Endometrial microvascular endothelial cells (primary cell): ENCODE data around the gene LST1. TPM values are rescaled to one million over a fixed set of nuclear protein-coding genes. Genes with fewer than 3 reads are reported as not detected.

Experiments used
- in situ Hi-C: cut with HindIII; loops from 2 replicates; pipeline ENCODE4 v1.10.0; 2017; ENCODE audit warnings: low sequenced_read_pairs, low pct_unique_long_range_greater_than_20kb; ENCODE audit errors: inconsistent ontology term
- total RNA-seq: library from RNA; depleted of rRNA; stranded (reverse); fragments of >200 nt; gene quantifications from one replicate; pipeline ENCODE4 v1.2.3, GENCODE V29; 2015; ENCODE audit errors: inconsistent ontology term

The LST1 gene
- total RNA-seq, 1 donor from 2014 or later = not detected

DNA sequence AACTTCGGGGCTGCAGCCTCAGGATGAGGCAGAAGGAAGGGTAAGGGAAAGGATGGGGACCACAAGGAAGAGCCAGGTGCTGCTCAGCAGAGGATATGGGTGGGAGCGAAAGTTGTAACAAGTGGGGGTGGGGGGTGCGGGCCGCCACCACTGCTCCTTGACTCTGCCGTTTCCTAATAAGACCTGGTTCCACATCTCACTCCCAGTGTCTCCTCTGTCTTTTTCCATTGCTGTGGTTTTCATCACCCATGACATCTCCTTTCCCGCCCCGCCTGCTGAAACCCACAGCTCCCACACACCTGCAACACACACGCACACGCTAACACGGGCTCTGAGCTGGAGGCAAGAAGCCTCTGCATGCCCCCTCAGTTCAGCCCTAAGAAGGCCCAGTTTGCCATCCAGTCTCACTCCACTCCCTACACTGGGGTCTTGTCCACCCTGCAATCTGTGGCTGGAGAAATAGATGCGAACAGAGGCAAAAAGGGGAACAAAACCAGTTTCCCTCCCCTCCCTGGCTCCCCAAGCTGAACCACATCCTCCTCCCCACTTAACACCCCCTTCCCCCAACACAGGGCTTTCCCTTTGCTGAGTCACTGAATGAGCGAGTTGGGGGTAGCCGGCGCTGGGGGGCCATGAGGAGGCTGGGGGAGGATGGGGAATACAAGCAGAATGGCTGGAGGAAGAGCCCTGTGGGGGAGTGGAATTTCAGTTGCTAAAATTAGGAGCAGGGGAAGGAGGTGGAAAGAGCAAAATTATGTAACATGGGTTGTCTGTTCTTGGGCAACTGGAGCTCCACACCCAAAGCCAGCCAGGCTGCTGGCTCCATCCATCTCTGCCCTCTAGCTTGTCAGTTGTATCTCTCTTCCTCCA, 27.2 kb upstream of the LST1 start:
- in situ Hi-C loops = no loop called here

DNA sequence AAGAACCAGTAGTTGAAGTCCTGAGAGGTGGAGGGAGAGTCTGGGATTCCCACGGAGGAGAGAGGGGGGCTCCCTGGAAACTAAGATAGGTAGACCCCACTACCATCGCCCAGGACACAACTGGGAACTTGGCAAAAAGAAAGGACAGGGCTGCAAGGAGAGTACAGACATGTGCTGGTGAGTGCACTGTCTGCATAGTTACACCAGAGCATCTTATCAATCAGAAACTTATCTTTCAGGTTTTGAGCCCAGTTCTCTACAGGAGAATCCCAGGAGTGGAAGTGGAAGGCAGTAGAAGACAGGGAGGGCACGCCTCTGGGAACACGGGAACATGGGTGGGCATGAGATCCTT, 26.5 kb upstream of the LST1 start:
- in situ Hi-C loops = no loop called here

GRCh38 chr6:31559958-31560696, 25.9 kb upstream of the LST1 start:
- in situ Hi-C loops = no loop called here

DNA sequence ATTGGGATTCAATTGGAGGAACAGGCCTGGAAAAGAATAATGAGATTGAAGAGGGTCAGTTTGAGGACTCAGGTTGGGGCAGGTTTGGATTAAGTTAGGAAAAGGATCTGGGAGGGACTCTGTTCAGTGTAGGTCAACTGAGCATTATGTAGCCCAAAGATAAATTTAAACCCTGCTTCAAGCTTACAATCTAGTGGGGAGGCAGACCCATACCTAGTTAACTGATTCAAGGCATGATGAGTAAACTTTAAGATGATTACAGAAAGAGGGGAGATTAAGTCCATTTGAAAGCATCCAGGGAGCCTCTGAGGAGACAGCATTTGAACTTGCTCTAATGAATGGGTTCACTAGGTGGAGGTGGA, 25.4 kb upstream of the LST1 start:
- in situ Hi-C loops = no loop called here

DNA sequence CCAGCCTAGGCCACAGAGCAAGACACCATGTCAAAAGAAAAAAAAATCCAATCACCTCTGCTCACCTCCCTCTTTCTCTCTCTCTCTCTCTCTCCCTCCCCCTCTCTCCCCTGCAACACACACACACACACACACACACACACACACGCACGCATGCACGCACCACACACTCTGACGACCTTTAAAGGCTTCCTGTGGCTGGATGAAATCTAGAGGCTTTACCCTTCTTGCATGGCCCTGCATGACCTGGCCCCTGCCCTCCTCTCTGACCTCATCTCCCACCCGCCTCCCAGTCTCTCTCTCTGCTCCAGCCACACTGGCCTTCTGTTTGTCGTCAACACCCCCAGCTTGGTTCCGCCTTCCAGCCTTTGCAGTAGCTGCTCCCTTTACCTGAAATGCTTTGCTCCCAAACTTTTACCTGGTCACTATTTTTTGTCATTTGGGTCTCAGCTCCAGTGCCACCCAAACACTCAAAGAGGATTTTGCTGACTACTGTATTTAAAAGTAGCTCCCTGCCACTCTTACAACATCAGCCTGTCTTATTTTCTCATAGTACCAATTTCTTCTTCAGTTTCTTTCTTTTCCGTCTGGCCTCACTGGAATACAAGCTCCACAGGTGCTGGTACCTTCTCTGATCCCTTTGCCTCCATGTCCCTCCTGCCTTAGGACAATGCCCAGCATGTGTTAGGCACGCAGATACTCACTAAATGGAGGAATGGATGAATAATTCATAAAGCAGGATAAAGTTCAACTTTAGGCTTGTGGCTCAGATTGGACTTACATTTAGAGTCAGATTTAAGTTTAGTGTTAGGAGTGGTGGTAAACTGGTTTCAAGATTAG, 18.3 kb upstream of the LST1 start:
- in situ Hi-C loops = no loop called here

DNA sequence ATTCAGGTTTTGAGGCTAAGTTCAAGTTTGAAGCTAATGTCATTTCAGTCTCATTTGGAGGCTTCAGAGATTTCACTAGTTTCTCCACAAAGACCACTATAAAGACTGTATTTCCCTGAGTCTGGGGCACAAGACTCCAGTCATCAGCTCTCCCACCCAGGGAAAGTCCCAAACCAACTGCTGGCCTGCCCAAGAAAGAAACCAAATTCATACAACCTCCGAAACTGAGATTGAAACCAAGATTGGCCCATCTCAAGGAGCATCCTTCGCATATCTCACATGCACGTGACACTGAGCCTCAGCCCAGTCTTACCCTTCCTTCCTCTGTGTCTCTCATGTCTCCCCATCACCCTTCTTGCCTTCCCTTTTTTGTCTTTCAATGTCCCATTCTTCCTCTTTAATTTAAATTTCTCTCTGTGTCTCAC, 17.5 kb upstream of the LST1 start:
- in situ Hi-C loops = no loop called here

DNA sequence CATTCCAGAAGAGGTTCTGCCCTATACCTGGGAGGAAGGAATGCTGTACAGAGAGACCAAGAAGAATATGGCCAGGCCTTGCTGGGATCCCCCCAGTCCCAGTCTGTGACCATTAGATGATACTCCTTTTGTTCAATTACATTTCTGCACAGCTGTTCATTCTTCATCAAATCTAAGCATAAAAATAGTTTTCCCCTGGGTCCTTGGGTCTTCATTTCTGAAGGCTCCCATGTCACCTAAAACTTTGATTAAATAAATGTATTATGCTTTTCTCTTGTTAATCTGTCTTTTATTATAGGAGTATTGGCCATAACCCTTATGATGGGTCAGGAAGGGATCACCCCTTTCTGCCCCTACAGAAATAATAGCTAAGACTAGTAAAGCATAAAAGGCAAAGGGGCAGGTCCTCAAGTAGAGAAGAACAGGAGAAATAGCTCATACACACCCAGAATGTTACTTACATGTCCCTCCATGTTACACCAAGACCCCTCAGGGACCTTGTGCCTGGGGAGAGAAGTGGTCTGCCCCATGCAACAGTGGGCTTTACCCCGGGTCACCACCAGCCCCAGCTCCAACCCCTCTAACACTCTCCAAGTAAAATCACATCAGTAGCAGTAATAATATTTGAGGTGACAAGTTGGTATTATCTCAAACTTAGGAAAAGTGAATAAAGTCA, 16.1 kb upstream of the LST1 start:
- in situ Hi-C loops = no loop called here

DNA sequence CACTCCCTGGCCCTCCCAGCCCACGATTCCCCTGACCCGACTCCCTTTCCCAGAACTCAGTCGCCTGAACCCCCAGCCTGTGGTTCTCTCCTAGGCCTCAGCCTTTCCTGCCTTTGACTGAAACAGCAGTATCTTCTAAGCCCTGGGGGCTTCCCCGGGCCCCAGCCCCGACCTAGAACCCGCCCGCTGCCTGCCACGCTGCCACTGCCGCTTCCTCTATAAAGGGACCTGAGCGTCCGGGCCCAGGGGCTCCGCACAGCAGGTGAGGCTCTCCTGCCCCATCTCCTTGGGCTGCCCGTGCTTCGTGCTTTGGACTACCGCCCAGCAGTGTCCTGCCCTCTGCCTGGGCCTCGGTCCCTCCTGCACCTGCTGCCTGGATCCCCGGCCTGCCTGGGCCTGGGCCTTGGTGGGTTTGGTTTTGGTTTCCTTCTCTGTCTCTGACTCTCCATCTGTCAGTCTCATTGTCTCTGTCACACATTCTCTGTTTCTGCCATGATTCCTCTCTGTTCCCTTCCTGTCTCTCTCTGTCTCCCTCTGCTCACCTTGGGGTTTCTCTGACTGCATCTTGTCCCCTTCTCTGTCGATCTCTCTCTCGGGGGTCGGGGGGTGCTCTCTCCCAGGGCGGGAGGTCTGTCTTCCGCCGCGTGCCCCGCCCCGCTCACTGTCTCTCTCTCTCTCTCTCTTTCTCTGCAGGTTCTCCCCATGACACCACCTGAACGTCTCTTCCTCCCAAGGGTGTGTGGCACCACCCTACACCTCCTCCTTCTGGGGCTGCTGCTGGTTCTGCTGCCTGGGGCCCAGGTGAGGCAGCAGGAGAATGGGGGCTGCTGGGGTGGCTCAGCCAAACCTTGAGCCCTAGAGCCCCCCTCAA, 13.8 kb upstream of the LST1 start, which contains the start of gene LTA:
Gene LTA (plus strand): TSS at position 249 of the 871 bp plus-strand sequence. CDS start 454 bp downstream, at position 703.
- in situ Hi-C loops = no loop called here

DNA sequence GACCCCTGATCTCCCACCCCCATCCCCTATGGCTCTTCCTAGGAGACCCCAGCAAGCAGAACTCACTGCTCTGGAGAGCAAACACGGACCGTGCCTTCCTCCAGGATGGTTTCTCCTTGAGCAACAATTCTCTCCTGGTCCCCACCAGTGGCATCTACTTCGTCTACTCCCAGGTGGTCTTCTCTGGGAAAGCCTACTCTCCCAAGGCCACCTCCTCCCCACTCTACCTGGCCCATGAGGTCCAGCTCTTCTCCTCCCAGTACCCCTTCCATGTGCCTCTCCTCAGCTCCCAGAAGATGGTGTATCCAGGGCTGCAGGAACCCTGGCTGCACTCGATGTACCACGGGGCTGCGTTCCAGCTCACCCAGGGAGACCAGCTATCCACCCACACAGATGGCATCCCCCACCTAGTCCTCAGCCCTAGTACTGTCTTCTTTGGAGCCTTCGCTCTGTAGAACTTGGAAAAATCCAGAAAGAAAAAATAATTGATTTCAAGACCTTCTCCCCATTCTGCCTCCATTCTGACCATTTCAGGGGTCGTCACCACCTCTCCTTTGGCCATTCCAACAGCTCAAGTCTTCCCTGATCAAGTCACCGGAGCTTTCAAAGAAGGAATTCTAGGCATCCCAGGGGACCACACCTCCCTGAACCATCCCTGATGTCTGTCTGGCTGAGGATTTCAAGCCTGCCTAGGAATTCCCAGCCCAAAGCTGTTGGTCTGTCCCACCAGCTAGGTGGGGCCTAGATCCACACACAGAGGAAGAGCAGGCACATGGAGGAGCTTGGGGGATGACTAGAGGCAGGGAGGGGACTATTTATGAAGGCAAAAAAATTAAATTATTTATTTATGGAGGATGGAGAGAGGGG, 12.6 kb upstream of the LST1 start:
- in situ Hi-C loops = no loop called here

- in situ Hi-C loops = no loop called here
These were observed 11.7 kb upstream of the LST1 start for GRCh38 chr6:31574106-31575061.

DNA sequence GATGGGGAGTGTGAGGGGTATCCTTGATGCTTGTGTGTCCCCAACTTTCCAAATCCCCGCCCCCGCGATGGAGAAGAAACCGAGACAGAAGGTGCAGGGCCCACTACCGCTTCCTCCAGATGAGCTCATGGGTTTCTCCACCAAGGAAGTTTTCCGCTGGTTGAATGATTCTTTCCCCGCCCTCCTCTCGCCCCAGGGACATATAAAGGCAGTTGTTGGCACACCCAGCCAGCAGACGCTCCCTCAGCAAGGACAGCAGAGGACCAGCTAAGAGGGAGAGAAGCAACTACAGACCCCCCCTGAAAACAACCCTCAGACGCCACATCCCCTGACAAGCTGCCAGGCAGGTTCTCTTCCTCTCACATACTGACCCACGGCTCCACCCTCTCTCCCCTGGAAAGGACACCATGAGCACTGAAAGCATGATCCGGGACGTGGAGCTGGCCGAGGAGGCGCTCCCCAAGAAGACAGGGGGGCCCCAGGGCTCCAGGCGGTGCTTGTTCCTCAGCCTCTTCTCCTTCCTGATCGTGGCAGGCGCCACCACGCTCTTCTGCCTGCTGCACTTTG, 10.7 kb upstream of the LST1 start, which contains the start of gene TNF:
Gene TNF (plus strand): TSS at position 231 of the 567 bp plus-strand sequence. CDS start 177 bp downstream, at position 408.
- in situ Hi-C loops = no loop called here

DNA sequence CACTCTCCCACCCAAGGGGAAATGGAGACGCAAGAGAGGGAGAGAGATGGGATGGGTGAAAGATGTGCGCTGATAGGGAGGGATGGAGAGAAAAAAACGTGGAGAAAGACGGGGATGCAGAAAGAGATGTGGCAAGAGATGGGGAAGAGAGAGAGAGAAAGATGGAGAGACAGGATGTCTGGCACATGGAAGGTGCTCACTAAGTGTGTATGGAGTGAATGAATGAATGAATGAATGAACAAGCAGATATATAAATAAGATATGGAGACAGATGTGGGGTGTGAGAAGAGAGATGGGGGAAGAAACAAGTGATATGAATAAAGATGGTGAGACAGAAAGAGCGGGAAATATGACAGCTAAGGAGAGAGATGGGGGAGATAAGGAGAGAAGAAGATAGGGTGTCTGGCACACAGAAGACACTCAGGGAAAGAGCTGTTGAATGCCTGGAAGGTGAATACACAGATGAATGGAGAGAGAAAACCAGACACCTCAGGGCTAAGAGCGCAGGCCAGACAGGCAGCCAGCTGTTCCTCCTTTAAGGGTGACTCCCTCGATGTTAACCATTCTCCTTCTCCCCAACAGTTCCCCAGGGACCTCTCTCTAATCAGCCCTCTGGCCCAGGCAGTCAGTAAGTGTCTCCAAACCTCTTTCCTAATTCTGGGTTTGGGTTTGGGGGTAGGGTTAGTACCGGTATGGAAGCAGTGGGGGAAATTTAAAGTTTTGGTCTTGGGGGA, 10.0 kb upstream of the LST1 start:
- in situ Hi-C loops = no loop called here

DNA sequence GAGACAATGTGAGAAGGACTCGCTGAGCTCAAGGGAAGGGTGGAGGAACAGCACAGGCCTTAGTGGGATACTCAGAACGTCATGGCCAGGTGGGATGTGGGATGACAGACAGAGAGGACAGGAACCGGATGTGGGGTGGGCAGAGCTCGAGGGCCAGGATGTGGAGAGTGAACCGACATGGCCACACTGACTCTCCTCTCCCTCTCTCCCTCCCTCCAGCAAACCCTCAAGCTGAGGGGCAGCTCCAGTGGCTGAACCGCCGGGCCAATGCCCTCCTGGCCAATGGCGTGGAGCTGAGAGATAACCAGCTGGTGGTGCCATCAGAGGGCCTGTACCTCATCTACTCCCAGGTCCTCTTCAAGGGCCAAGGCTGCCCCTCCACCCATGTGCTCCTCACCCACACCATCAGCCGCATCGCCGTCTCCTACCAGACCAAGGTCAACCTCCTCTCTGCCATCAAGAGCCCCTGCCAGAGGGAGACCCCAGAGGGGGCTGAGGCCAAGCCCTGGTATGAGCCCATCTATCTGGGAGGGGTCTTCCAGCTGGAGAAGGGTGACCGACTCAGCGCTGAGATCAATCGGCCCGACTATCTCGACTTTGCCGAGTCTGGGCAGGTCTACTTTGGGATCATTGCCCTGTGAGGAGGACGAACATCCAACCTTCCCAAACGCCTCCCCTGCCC, 9.0 kb upstream of the LST1 start:
- in situ Hi-C loops = no loop called here

GRCh38 chr6:31577579-31577966, 8.5 kb upstream of the LST1 start:
- in situ Hi-C loops = no loop called here
